Panc1 (cell line): Measurements from ENCODE around the gene ABLIM2. TPM values are rescaled to one million over a fixed set of nuclear protein-coding genes. Genes with fewer than 3 reads are reported as not detected.

ENCODE experiments used
- ATAC-seq: fragments of 200-7000 bp; cut with Tn5 transposase; 2 replicates; pipeline ENCODE4 v1.9.1; 2020; ENCODE audit warnings: mild to moderate bottlenecking, moderate library complexity
- BruUV-seq: library from RNA; stranded (reverse); fragments of 400-500 nt; replicated peaks from 2 replicates; lab custom pipeline; 2021; lab: Mats Ljungman, UMichigan
- CTCF ChIA-PET: fragments of 300-600 bp; sonication (Branson Sonifier 250); formaldehyde crosslinking; loops from one replicate; lab custom pipeline; 2022; ENCODE audit warnings: antibody characterized with exemption; lab: Charles Lee
- POLR2A ChIA-PET: fragments of 300-600 bp; sonication (Branson Sonifier 250); formaldehyde crosslinking; loops from one replicate; lab custom pipeline; 2022; ENCODE audit warnings: antibody characterized with exemption; lab: Charles Lee
- DNase-seq: peaks from one replicate; pipeline ENCODE4 v3.0.0-alpha.2; 2010; ENCODE audit warnings: low read depth, low spot score
- H3K27ac ChIP-seq: 2 replicates; pipeline ENCODE4 v1.5.1; 2011; ENCODE audit warnings: mild to moderate bottlenecking, low read length, inconsistent platforms
- H3K27me3 ChIP-seq: fragments of 200-500 bp; sonication (Bioruptor generic); 2 replicates; pipeline ENCODE4 v1.6.0; 2014; ENCODE audit warnings: low read length, inconsistent platforms; ENCODE audit not compliant: control insufficient read depth, insufficient read depth
- H3K36me3 ChIP-seq: fragments of 200-500 bp; sonication (Bioruptor generic); 2 replicates; pipeline ENCODE4 v1.5.1; 2014; ENCODE audit warnings: inconsistent platforms, mild to moderate bottlenecking, low read length, moderate library complexity; ENCODE audit not compliant: control insufficient read depth, insufficient read depth
- H3K4me1 ChIP-seq: 2 replicates; pipeline ENCODE4 v1.5.1; 2011; ENCODE audit warnings: inconsistent platforms, mild to moderate bottlenecking, low read length, moderate library complexity; ENCODE audit not compliant: control insufficient read depth, insufficient read depth
- H3K4me3 ChIP-seq, 2 experiments: 2 replicates each; pipeline ENCODE4 v1.5.1; 2011 to 2012; ENCODE audit warnings: low read depth in 2 of 2, low read length in 2 of 2, mild to moderate bottlenecking in 2 of 2, inconsistent platforms in 1 of 2, moderate library complexity in 1 of 2
- H3K9me3 ChIP-seq: fragments of 200-500 bp; sonication (Bioruptor generic); 2 replicates; pipeline ENCODE4 v1.5.1; 2014; ENCODE audit warnings: low read depth, mild to moderate bottlenecking, inconsistent platforms, low read length, moderate library complexity; ENCODE audit not compliant: control insufficient read depth, insufficient read depth
- CTCF ChIP-seq: fragments of 450-650 bp; IDR thresholded peaks from 2 replicates; pipeline ENCODE4 v1.5.1; 2017; ENCODE audit warnings: mild to moderate bottlenecking
- POLR2AphosphoS5 ChIP-seq: IDR thresholded peaks from 2 replicates; pipeline ENCODE4 v1.6.1; 2012; ENCODE audit warnings: mild to moderate bottlenecking, low read depth, low read length, moderate library complexity
- REST ChIP-seq, 2 experiments: IDR thresholded peaks; 2 replicates each; pipeline ENCODE4 v1.6.1; 2011 to 2012; ENCODE audit warnings: low read depth in 2 of 2, control low read depth in 1 of 2, low read length in 1 of 2, mild to moderate bottlenecking in 1 of 2, moderate library complexity in 1 of 2; ENCODE audit not compliant: insufficient read depth in 1 of 2
- SIN3A ChIP-seq: IDR thresholded peaks from 2 replicates; pipeline ENCODE4 v1.6.1; 2012; ENCODE audit warnings: low read depth, mild to moderate bottlenecking, low read length, moderate library complexity, borderline replicate concordance; ENCODE audit not compliant: insufficient read depth
- TCF7L2 ChIP-seq: IDR thresholded peaks from 2 replicates; pipeline ENCODE4 v1.6.1; 2011; ENCODE audit warnings: mild to moderate bottlenecking, low read depth, low read length, inconsistent platforms
- in situ Hi-C: cut with HindIII; loops from 2 replicates; pipeline ENCODE4 v1.10.0; 2016; ENCODE audit warnings: low sequenced_read_pairs, low pct_unique_long_range_greater_than_20kb
- intact Hi-C: fragments of 100-400 bp; cut with micrococcal nuclease; formaldehyde crosslinking; loops from one replicate; pipeline ENCODE4 v1.10.0; 2022; ENCODE audit not compliant: unreplicated experiment
- total RNA-seq: library from RNA; stranded (reverse); gene quantifications from one replicate; pipeline ENCODE4 v1.2.1, GENCODE V29; 2021; ENCODE audit not compliant: unreplicated experiment

ABLIM2 gene
- total RNA-seq, 1 experiment from 2014 or later, result 0.64 TPM

GRCh38 chr4:7981738-7982394, 176.7 kb downstream of the ABLIM2 start:
- peaks cover 45% of the 10 kb centered on the region for H3K4me1 ChIP-seq
- H3K27ac ChIP-seq, result peak overlapping the region; percentile 29; the same call in 1 of the 2 replicates
- CTCF ChIA-PET, result no interaction called here
- no peaks in the 10 kb centered on the region for H3K9me3 ChIP-seq
- no peaks in the 10 kb centered on the region for H3K36me3 ChIP-seq
- BruUV-seq, result no TSS peak
- DNase-seq (no peak), ATAC-seq (no peak)
- H3K27me3 ChIP-seq, result no peaks in the 10 kb centered on the region
- POLR2A ChIA-PET, result no interaction called here
- H3K4me3 ChIP-seq, result no peak overlapping the region
- in situ Hi-C loops, result no loop called here
- intact Hi-C loops, result no loop called here
- TF ChIP-seq CTCF, result no peak
- no peak for TF ChIP-seq POLR2AphosphoS5
- TF ChIP-seq REST (IDR thresholded peaks at IDR 0.05; ENCODE audit: insufficient read depth in 1 of 2, low read depth in 2 of 2, low read length in 1 of 2), result no peak
- no peak for TF ChIP-seq TCF7L2
- TF ChIP-seq SIN3A, result no peak

GRCh38 chr4:7980036-7980435, 178.6 kb downstream of the ABLIM2 start:
- intact Hi-C loops (no loop called here), in situ Hi-C loops (no loop called here)
- Histone ChIP-seq H3K4me1 (peaks cover 27% of the 10 kb centered on the region), H3K27ac (peak overlapping the region; percentile 72; the same call in 1 of the 2 replicates), H3K36me3 (no peaks in the 10 kb centered on the region), H3K4me3 (no peak overlapping the region), H3K27me3 (no peaks in the 10 kb centered on the region), H3K9me3 (no peaks in the 10 kb centered on the region)
- ATAC-seq (no peak), DNase-seq (no peak)
- TF ChIP-seq REST (IDR thresholded peaks at IDR 0.05; ENCODE audit: insufficient read depth in 1 of 2, low read depth in 2 of 2, low read length in 1 of 2), result no peak
- no peak for TF ChIP-seq CTCF
- no peak for TF ChIP-seq SIN3A
- no peak for TF ChIP-seq POLR2AphosphoS5
- no peak for TF ChIP-seq TCF7L2
- POLR2A ChIA-PET, result interaction anchor here (0.6 kb wide), 1 partner anchor 12 kb away, joined by 3 read pairs; no protein-coding TSS in a partner anchor
- CTCF ChIA-PET, result no interaction called here
- BruUV-seq, result no TSS peak
